Activated CD4-positive, alpha-beta T cell treated with anti-CD3 and anti-CD28 coated beads for 36 hours (primary cell): ENCODE measurements around the gene ZNF750. TPM values are rescaled to one million over a fixed set of nuclear protein-coding genes. Genes with fewer than 3 reads are reported as not detected.

Experiments used
- ATAC-seq: fragments of 200-7000 bp; cut with Tn5 transposase; one replicate; pipeline ENCODE4 v1.10.0; 2021; ENCODE audit warnings: mild to moderate bottlenecking, moderate library complexity
- CTCF ChIA-PET: fragments of 350-600 bp; sonication (Branson Sonifier 250); formaldehyde crosslinking; loops from one replicate; lab custom pipeline; 2021; ENCODE audit warnings: antibody characterized with exemption; lab: Charles Lee
- POLR2A ChIA-PET: fragments of 350-600 bp; sonication (Branson Sonifier 250); formaldehyde crosslinking; loops from one replicate; lab custom pipeline; 2021; ENCODE audit warnings: antibody characterized with exemption, inconsistent platforms; lab: Charles Lee
- DNase-seq: peaks from one replicate; pipeline ENCODE4 v3.0.0-alpha.2; 2020
- H3K27ac Mint-ChIP-seq: one replicate; pipeline ENCODE4 v1.8.0; 2021; ENCODE audit warnings: mixed read lengths
- H3K27me3 Mint-ChIP-seq: one replicate; pipeline ENCODE4 v1.8.0; 2021; ENCODE audit warnings: mixed read lengths
- H3K36me3 Mint-ChIP-seq: one replicate; pipeline ENCODE4 v1.8.0; 2021; ENCODE audit warnings: low read depth, mixed read lengths
- H3K4me1 Mint-ChIP-seq: one replicate; pipeline ENCODE4 v1.8.0; 2021; ENCODE audit warnings: mixed read lengths
- H3K4me3 Mint-ChIP-seq: one replicate; pipeline ENCODE4 v1.8.0; 2021; ENCODE audit warnings: mild to moderate bottlenecking, moderate library complexity, mixed read lengths
- H3K9me3 Mint-ChIP-seq: one replicate; pipeline ENCODE4 v1.8.0; 2021; ENCODE audit warnings: low read depth, mixed read lengths
- intact Hi-C, 2 experiments: fragments of 100-400 bp; cut with DNase I in 1 of 2; cut with micrococcal nuclease in 1 of 2; formaldehyde crosslinking; loops; one replicate each; pipeline versions ENCODE4 v1.14.2 to v1.15.1; 2022 to 2024; cut with DNase I, micrococcal nuclease
- total RNA-seq, 2 experiments: library from RNA; stranded (reverse); gene quantifications; one replicate each; pipeline ENCODE4 v1.2.3, GENCODE V29; 2021

The ZNF750 gene
- total RNA-seq, 2 experiments from 2014 or later = not detected

GRCh38 chr17:82831041-82831817 lies 8.6 kb downstream of the ZNF750 start:
- intact Hi-C loops = no loop called here
- H3K27ac Mint-ChIP-seq = no peak overlapping the region

GRCh38 chr17:82830249-82830661 lies 9.6 kb downstream of the ZNF750 start:
- ChIA-PET CTCF (interaction anchor here (0.8 kb wide), 1 partner anchor 12 kb away, joined by 3 read pairs; no protein-coding TSS in a partner anchor), POLR2A (no interaction called here)
- intact Hi-C loops = no loop called here
- DNase-seq (no peak), ATAC-seq (no peak)
- Mint-ChIP-seq H3K4me3 (no peak overlapping the region), H3K9me3 (no peaks in the 10 kb centered on the region), H3K27ac (no peak overlapping the region), H3K4me1 (no peaks in the 10 kb centered on the region), H3K36me3 (peaks cover 31% of the 10 kb centered on the region), H3K27me3 (no peaks in the 10 kb centered on the region)

More at GRCh38 chr17:82831041-82831817, 8.6 kb downstream of the ZNF750 start:
- Mint-ChIP-seq H3K4me3 (no peak overlapping the region), H3K9me3 (no peaks in the 10 kb centered on the region), H3K27me3 (no peaks in the 10 kb centered on the region), H3K4me1 (no peaks in the 10 kb centered on the region), H3K36me3 (peaks cover 31% of the 10 kb centered on the region)
- POLR2A ChIA-PET = no interaction called here
- CTCF ChIA-PET = no interaction called here
- no peak for ATAC-seq
- DNase-seq = no peak

- H3K27ac Mint-ChIP-seq = no peak overlapping the region
- H3K36me3 Mint-ChIP-seq = peaks cover 32% of the 10 kb centered on the region
- ATAC-seq (no peak), DNase-seq (no peak)
- H3K9me3 Mint-ChIP-seq = no peaks in the 10 kb centered on the region
- H3K4me1 Mint-ChIP-seq = no peaks in the 10 kb centered on the region
- ChIA-PET CTCF (no interaction called here), POLR2A (no interaction called here)
- intact Hi-C loops = no loop called here
- no peak overlapping the region for H3K4me3 Mint-ChIP-seq
- no peaks in the 10 kb centered on the region for H3K27me3 Mint-ChIP-seq
Observed at GRCh38 chr17:82828875-82829487, 10.8 kb downstream of the ZNF750 start.

GRCh38 chr17:82826956-82827355 lies 12.9 kb downstream of the ZNF750 start:
- H3K27ac Mint-ChIP-seq = no peak overlapping the region
- no peaks in the 10 kb centered on the region for H3K4me1 Mint-ChIP-seq
- ChIA-PET CTCF (no interaction called here), POLR2A (interaction anchor here (0.6 kb wide), 1 partner anchor 442 kb away, joined by 7 read pairs; no protein-coding TSS in a partner anchor)
- DNase-seq (no peak), ATAC-seq (no peak)
- no peaks in the 10 kb centered on the region for H3K9me3 Mint-ChIP-seq
- H3K27me3 Mint-ChIP-seq = no peaks in the 10 kb centered on the region
- intact Hi-C loops = no loop called here
- peaks cover 34% of the 10 kb centered on the region for H3K36me3 Mint-ChIP-seq
- H3K4me3 Mint-ChIP-seq = no peak overlapping the region

DNA sequence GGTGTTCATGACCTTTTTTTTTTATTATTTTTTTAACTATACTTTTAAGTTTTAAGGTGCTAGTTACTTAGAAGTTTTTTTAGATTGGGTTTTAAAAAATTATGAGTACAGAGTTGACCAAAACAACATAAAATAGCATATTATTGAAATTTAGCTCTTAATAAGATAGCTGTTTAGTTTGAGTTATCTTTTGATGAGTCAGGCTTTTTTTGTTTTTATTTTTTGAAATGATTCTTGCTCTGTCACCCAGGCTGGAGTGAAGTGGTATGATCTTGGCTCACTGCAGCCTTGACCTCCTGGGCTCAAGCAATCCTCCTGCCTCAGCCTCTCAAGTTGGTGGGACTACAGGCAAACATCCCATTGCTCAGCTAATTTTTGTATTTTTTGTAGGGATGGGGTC lies 13.6 kb downstream of the ZNF750 start:
- Mint-ChIP-seq H3K27me3 (no peaks in the 10 kb centered on the region), H3K9me3 (no peaks in the 10 kb centered on the region), H3K27ac (no peak overlapping the region), H3K4me1 (no peaks in the 10 kb centered on the region), H3K36me3 (peaks cover 36% of the 10 kb centered on the region), H3K4me3 (no peak overlapping the region)
- ATAC-seq (no peak), DNase-seq (no peak)
- CTCF ChIA-PET = interaction anchor here (0.6 kb wide), 2 partner anchors 22 to 126 kb away, joined by 3 read pairs; no protein-coding TSS in a partner anchor
- POLR2A ChIA-PET = interaction anchor here (0.6 kb wide), 1 partner anchor 441 kb away, joined by 7 read pairs; no protein-coding TSS in a partner anchor
- intact Hi-C loops = no loop called here

DNA sequence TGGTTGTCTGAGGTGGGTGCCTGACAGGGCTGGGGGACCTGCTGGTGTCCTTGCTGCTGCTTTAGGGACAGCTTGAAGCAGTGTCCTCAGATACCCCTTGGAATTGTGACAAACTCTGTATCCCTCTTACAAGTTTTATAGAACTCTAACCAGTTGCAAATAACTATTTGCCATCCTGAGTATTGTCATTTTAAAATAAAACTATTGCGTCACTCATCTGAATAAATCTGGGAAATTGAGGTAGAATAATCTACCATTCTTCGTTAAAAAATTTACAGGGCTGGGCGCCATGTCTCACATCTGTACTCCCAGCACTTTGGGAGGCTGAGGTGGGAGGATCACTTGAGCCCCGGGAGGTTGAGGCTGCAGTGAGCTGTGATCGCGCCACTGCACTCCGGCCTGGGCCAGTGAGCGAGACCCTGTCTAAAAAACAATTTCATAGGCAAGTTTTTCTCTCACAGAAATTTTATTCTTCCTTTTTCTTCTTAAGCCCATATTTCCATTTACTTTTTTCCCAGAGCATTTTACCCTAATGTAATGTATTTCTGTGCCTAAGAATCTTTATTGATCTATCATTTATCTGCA lies 14.2 kb downstream of the ZNF750 start:
- CTCF ChIA-PET = interaction anchor here (0.6 kb wide), 2 partner anchors 22 to 78 kb away, joined by 3 read pairs; no protein-coding TSS in a partner anchor
- ATAC-seq = no peak
- peaks cover 41% of the 10 kb centered on the region for H3K36me3 Mint-ChIP-seq
- H3K4me3 Mint-ChIP-seq = no peak overlapping the region
- DNase-seq = no peak
- no peaks in the 10 kb centered on the region for H3K27me3 Mint-ChIP-seq
- H3K27ac Mint-ChIP-seq = no peak overlapping the region
- intact Hi-C loops = no loop called here
- peaks cover under 1% of the 10 kb centered on the region for H3K9me3 Mint-ChIP-seq
- no peaks in the 10 kb centered on the region for H3K4me1 Mint-ChIP-seq
- POLR2A ChIA-PET = no interaction called here

GRCh38 chr17:82823004-82823403 lies 16.8 kb downstream of the ZNF750 start:
- Mint-ChIP-seq H3K27me3 (no peaks in the 10 kb centered on the region), H3K36me3 (peaks cover 54% of the 10 kb centered on the region), H3K9me3 (peaks cover 6% of the 10 kb centered on the region), H3K4me1 (no peaks in the 10 kb centered on the region), H3K27ac (no peak overlapping the region), H3K4me3 (no peak overlapping the region)
- ChIA-PET CTCF (no interaction called here), POLR2A (no interaction called here)
- intact Hi-C loops = no loop called here
- DNase-seq (no peak), ATAC-seq (no peak)

DNA sequence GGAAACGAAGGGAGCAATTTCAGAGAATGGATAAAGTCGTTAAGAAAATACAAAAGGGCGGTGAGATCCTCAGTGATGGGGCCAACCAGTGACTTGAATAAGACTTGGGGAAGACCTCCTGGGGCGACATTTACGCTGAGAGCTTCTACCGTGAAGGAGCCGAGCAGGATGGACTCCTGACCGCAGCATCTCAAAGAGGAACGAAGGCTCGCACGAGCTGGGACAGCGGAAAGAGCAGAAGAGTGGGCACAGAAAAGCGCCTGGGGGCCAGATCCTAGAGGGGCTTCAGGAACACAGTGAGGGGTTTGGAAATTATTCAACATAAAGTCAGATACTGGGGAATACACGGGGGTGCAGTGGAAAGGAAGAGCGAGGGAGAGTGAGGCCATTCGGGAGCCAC lies 17.5 kb downstream of the ZNF750 start:
- H3K4me3 Mint-ChIP-seq = no peak overlapping the region
- peaks cover 54% of the 10 kb centered on the region for H3K36me3 Mint-ChIP-seq
- H3K9me3 Mint-ChIP-seq = peaks cover 6% of the 10 kb centered on the region
- no peak for ATAC-seq
- ChIA-PET CTCF (no interaction called here), POLR2A (no interaction called here)
- no peak for DNase-seq
- H3K4me1 Mint-ChIP-seq = no peaks in the 10 kb centered on the region
- intact Hi-C loops = no loop called here
- H3K27ac Mint-ChIP-seq = no peak overlapping the region
- no peaks in the 10 kb centered on the region for H3K27me3 Mint-ChIP-seq

DNA sequence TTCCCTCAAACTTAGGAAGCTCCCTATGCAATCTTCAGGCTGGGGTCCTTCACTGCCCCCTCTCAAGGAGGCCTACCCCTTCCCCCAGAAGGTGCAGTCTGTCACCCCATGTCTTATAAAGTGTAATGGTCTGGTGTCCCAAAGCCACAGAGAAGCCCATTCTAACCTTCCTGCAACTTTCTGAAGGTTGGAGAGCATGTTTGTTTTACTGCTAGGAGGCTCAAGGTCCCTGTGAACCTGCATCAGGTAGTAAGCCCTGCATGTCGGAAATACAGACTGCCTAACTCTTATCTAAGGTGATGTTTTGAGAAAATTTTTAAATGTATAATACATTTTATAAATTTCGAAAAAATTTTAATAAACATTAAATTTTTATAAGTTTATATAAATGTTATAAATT lies 18.3 kb downstream of the ZNF750 start:
- ATAC-seq = no peak

DNA sequence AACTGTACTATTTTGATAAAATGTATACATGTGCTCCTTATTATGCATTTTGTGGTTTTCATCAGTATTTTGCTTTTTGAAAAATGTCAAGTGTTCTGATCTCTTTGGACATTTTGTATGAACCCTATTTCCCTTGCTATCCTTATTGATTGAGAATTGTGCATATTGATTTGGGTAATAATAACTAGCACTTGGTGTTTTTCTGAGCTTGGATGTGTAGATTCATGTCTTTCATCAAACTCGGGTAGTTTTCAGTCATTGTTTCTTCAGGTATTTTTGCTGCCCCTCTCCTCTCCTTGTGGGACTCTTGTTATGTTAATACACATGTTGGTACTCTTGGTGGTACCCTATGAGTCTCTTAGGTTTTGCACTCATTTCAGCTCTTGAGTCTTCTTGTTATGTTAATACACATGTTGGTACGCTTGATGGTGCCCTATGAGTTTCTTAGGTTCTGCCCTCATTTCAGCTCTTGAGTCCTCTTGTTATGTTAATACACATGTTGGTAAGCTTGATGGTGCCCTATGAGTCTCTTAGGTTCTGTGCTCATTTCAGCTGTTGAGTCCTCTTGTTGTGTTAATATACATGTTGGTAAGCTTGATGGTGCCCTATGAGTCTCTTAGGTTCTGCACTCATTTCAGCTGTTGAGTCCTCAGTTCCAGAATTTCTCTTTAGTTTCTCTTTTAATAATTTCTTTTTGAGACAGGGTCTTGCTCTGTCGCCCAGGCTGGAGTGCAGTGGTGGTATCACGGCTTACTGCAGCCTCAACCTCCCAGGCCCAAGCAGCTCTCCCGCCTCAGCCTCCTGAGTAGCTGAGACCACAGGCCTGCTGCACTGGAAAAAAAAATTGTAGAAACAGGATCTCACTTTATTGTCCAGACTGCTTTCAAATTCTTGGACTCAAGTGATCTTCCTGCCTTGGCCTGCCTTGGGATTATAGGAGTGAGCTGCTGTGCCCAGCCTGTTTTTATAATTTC lies 19.3 kb downstream of the ZNF750 start:
- CTCF ChIA-PET = interaction anchor here (0.8 kb wide), 1 partner anchor 44 kb away, joined by 3 read pairs; no protein-coding TSS in a partner anchor
- POLR2A ChIA-PET = no interaction called here
- DNase-seq (no peak), ATAC-seq (no peak)
- intact Hi-C loops = no loop called here
- no peaks in the 10 kb centered on the region for H3K27me3 Mint-ChIP-seq
- H3K4me3 Mint-ChIP-seq = no peak overlapping the region
- H3K36me3 Mint-ChIP-seq = peaks cover 60% of the 10 kb centered on the region
- no peak overlapping the region for H3K27ac Mint-ChIP-seq
- H3K9me3 Mint-ChIP-seq = peaks cover 6% of the 10 kb centered on the region
- H3K4me1 Mint-ChIP-seq = no peaks in the 10 kb centered on the region

More for the DNA sequence above, 18.3 kb downstream of the ZNF750 start:
- DNase-seq = no peak
- Mint-ChIP-seq H3K9me3 (peaks cover 6% of the 10 kb centered on the region), H3K4me1 (no peaks in the 10 kb centered on the region), H3K4me3 (no peak overlapping the region), H3K27me3 (no peaks in the 10 kb centered on the region), H3K36me3 (peaks cover 54% of the 10 kb centered on the region), H3K27ac (no peak overlapping the region)
- POLR2A ChIA-PET = no interaction called here
- CTCF ChIA-PET = interaction anchor here (0.6 kb wide), 1 partner anchor 628 kb away, joined by 3 read pairs; no protein-coding TSS in a partner anchor
- intact Hi-C loops = no loop called here

- peaks cover 74% of the 10 kb centered on the region for H3K36me3 Mint-ChIP-seq
- H3K4me3 Mint-ChIP-seq = no peak overlapping the region
- H3K27ac Mint-ChIP-seq = no peak overlapping the region
- ChIA-PET CTCF (no interaction called here), POLR2A (no interaction called here)
- intact Hi-C loops = no loop called here
- peaks cover 6% of the 10 kb centered on the region for H3K9me3 Mint-ChIP-seq
- H3K4me1 Mint-ChIP-seq = peaks cover 2% of the 10 kb centered on the region
- DNase-seq = no peak
- no peak for ATAC-seq
- no peaks in the 10 kb centered on the region for H3K27me3 Mint-ChIP-seq
Observed at GRCh38 chr17:82817947-82818346, 21.9 kb downstream of the ZNF750 start.
